Renal cortex interstitium (tissue), 11 donors: ENCODE results near the gene UGT1A10. TPM values are rescaled to one million over a fixed set of nuclear protein-coding genes. Genes with fewer than 3 reads are reported as not detected.
"Not testable (repeated sequence)": the region's sequence is repeated elsewhere in the genome, so short reads cannot be mapped to it uniquely, and the experiment has no call there.

Experiments used
- DNase-seq, 11 donors: peaks; one replicate each; pipeline ENCODE4 v3.0.0-alpha.2; 2013; ENCODE audit warnings: low read depth in 9 of 11, low spot score in 4 of 11; ENCODE audit errors: extremely low read depth in 1 of 11
- polyA plus RNA-seq, 3 donors: library from polyadenylated mRNA; unstranded; fragments of 120-200 nt; gene quantifications; one replicate each; pipeline ENCODE4 v1.2.1, GENCODE V29; 2013; ENCODE audit not compliant: insufficient read length in 3 of 3

The UGT1A10 gene
- polyA plus RNA-seq, 3 donors, result not detected

DNA sequence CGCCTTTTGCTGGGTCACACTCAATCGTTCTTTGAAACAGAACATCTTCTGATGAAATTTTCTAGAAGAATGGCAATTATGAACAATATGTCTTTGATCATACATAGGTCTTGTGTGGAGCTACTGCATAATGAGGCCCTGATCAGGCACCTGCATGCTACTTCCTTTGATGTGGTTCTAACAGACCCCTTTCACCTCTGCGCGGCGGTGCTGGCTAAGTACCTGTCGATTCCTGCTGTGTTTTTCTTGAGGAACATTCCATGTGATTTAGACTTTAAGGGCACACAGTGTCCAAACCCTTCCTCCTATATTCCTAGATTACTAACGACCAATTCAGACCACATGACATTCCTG is 77.0 kb downstream of the UGT1A10 start:
- no peak for DNase-seq

DNA sequence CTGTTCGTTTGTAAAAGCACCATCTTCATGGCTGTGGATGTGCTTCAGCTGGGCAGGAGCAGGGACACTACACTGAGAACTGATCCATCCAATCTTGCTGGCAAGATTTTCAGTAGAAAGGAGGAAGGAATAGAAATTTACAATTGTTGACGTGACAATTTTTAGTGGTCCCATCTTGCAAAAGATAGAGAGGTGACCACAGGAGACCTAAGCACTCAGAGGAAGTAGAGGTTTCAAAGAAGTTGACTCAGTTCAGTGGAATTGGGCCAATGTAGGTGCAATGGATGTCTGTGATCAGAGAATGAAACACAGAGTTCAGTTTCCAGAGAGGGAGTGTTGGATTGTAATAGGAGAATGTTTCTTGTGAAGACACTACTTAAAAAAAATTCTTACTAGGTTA is 77.9 kb downstream of the UGT1A10 start:
- DNase-seq, result no peak

- no peak for DNase-seq
These were observed 82.3 kb downstream of the UGT1A10 start, which contains the start of gene UGT1A4 for GRCh38 chr2:233718552-233718951. TSS of gene UGT1A4 (plus strand) at chr2:233718736. CDS start at chr2:233718821, 85 bp downstream.

- DNase-seq, result no peak
These were observed 92.6 kb downstream of the UGT1A10 start, which contains the start of gene UGT1A3 for GRCh38 chr2:233728723-233729301. TSS of gene UGT1A3 (plus strand) at chr2:233729042. CDS start at chr2:233729127, 85 bp downstream.

DNA sequence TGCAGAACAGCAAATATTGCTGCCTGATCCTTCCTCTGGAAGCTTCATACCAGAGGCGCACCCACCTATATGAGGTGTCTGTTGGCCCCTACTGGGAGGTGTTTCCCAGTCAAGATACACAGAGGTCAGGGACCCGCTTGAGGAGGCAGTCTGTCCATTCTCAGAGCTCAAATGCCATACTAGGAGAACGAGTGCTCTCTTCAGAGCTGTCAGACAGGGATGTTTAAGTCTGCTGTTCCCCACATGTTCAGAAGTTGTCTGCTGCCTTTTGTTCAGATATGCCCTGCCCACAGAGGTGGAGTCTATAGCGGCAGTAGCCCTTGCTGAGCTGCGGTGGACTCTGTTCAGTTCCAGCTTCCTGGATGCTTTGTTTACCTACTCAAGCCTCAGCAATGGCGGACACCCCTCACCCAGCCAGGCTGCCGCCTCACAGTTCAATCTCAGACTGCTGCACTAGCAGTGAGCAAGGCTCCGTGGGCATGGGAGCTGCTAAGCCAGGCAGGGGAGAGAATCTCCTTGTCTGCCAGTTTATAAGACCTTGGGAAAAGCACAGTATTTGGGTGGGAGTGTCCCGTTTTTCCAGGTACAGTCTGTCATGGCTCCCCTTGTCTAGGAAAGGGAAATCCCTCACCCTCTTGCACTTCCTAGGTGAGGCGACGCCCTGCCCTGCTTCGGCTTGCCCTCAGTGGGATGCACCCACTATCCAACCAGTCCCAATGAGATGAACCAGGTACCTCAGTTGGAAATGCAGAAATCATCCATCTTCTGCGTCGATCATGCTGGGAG is 100.8 kb downstream of the UGT1A10 start:
- DNase-seq, result not testable (repeated sequence)

GRCh38 chr2:233740870-233741269 is 104.6 kb downstream of the UGT1A10 start:
- no peak for DNase-seq

- no peak for DNase-seq
These were observed 107.4 kb downstream of the UGT1A10 start for GRCh38 chr2:233743464-233744259.

DNA sequence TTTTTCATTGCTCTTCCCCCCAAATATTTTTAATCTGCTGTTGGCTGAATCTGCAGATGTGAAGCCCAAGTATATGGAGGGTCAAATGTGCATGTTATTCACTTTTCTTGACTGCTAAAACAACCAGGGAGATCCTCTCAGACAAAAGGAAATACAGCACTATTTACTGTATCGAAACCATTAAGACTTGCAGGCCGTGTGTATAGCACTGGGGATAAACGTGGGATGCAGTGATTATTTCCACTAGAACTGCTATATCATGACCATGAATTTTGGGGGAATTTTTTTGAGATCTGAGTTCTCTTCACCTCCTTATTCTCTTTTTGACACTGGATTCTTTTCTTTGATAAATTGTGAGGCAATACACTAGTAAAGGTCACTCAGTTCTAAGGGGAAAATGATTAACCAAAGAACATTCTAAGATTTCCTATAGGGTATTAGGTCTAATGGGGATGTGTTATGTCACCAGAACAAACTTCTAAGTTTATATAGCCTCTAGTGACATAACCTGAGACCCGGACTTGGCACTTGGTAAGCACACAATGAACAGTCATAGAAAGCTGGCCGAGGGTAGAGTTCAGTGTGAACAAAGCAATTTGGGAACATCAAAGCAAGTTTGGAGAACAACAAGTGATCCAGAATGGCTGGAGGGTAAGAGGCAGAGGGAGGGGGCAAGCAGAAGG is 109.0 kb downstream of the UGT1A10 start:
- DNase-seq, result no peak

DNA sequence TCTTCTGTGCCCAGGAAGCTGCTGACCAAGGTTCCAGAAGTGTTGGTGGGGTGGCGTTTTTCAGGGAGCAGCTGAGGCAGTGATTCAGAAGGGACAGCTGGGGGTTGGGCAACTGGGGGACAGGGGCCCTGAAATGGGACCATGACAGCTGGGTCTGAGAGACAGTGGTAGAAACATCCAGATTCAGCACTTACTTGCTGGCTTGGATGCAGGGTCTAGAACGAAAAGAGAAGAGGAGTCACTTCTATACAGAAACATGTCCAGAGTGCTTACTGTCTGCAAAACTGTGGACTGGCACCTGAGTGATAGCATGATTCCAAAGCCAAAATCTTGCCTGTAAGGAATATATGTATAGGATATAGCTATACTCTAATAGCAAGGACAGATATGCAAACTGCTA is 109.6 kb downstream of the UGT1A10 start:
- not testable (repeated sequence) for DNase-seq

DNA sequence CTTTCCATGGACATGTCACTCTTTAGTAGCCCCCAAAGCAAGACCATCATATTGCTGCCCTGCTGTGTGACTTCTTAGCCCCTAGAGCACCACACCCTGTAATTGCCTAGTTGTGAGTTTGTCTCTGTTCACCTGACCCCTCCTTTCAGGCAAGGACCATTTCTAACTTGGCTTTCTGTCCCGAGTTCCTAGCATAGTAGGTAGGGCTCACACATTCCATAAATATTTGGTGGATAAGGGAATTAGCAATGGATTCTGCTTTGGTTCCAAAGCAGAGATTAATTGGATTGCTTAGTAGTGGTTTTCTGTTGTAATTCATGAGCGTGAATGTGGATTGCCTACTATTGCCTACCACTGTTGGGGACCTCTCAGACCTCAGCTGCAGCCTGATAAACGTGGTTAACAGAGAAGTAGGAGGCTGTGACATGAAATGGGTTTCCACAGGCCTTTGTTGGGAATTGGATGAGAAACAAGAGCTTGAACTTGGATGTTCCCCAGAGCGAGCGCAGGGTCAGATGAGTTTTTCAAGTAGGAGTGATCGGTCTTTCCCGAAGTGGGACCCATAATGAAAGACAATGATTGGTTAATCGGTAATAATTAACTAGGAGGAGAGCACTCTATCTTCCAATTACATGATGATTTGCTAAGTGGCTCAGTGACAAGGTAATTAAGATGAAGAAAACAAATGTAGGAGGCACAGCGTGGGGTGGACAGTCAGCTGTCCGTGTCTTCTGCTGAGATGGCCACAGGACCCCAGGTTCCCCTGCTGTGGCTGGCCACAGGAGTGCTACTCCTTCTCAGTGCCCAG is 110.4 kb downstream of the UGT1A10 start:
- no peak for DNase-seq

DNA sequence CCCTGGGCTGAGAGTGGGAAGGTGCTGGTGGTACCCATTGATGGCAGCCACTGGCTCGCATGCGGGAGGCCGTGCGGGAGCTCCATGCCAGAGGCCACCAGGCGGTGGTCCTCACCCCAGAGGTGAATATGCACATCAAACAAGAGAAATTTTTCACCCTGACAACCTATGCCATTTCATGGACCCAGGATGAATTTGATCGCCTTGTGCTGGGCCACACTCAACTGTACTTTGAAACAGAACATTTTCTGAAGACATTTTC is 111.0 kb downstream of the UGT1A10 start:
- no peak for DNase-seq

DNA sequence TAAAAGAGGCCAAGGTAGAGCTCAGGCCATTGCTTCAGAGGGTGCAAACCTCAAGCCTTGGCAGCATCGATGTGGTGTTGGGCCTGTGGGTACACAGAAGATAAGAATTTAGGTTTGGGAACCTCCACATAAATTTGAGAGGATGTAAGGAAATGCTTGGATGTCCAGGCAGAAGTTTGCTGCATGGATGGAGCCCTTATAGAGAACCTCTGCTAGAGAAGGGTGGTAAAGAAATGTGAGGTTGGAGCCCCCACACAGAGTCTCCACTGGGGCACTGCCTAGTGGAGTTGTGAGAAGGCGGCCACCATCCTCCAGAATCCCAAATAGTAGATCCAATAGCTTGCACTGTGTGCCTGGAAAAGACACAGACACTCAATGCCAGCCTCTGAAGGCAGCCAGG is 114.4 kb downstream of the UGT1A10 start:
- DNase-seq, result not testable (repeated sequence)

- not testable (repeated sequence) for DNase-seq
These were observed 115.2 kb downstream of the UGT1A10 start for GRCh38 chr2:233751212-233752009.

- no peak for DNase-seq
These were observed 118.8 kb downstream of the UGT1A10 start for GRCh38 chr2:233754872-233755611.

DNA sequence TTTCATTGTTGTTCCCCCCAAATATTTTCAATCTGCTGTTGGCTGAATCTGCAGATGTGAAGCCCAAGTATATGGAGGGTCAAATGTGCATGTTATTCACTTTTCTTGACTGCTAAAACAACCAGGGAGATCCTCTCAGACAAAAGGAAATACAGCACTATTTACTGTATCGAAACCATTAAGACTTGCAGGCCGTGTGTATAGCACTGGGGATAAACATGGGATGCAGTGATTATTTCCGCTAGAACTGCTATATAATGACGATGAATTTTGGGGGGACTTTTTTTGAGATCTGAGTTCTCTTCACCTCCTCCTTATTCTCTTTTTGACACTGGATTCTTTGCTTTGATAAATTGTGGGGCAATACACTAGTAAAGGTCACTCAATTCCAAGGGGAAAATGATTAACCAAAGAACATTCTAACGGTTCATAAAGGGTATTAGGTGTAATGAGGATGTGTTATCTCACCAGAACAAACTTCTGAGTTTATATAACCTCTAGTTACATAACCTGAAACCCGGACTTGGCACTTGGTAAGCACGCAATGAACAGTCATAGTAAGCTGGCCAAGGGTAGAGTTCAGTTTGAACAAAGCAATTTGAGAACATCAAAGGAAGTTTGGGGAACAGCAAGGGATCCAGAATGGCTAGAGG is 120.3 kb downstream of the UGT1A10 start:
- no peak for DNase-seq

GRCh38 chr2:233758141-233758540 is 121.9 kb downstream of the UGT1A10 start:
- no peak for DNase-seq

DNA sequence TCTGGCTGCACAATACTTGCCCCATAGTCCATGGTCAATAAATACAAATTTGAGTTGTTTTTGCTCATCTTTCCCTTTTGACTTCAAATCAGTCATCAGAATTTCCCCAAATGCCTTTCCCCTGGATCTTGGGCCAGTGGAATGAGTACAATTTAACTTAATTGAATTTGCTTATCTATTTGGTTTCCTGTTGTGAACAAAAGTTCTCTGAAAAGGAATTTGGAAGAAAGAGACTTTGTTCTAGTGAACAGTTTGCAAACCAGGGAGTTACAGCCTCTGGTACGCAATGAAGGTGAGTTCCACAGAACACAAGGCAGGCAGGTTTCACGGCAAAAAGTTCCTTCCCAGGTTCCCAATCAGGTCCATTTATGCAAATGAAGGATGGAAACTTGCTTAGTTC is 122.6 kb downstream of the UGT1A10 start:
- no peak for DNase-seq
